A673 (cell line): Measurements from ENCODE around the gene TRAF7.

Experiments
- CTCF ChIP-seq: fragments of 300-800, 200-600 bp; sonication (generic); conservative IDR thresholded peaks from 2 replicates; pipeline ENCODE4 v1.5.1; 2017; ENCODE audit warnings: low read depth, mild to moderate bottlenecking, antibody characterized with exemption, low read length, moderate library complexity, mixed read lengths
- EZH2 ChIP-seq: fragments of 200-600 bp; sonication (generic); IDR thresholded peaks from 2 replicates; pipeline ENCODE4 v1.6.1; 2017; ENCODE audit warnings: borderline replicate concordance, low read depth, mild to moderate bottlenecking, mixed read lengths, antibody characterized with exemption, low read length; ENCODE audit not compliant: poor library complexity, severe bottlenecking

- TF ChIP-seq CTCF (no peak), EZH2 (no peak)
Measured at GRCh38 chr16:2190002-2190658, 34.5 kb downstream of the TRAF7 start.
